ENCODE measurements around the gene SPDYE17.
A peak's percentile ranks its signal among the peaks of the same experiment; 100 is the strongest.
"Not testable (repeated sequence)": the region's sequence is repeated elsewhere in the genome, so short reads cannot be mapped to it uniquely, and the experiment has no call there.

SPDYE17 gene

DNA sequence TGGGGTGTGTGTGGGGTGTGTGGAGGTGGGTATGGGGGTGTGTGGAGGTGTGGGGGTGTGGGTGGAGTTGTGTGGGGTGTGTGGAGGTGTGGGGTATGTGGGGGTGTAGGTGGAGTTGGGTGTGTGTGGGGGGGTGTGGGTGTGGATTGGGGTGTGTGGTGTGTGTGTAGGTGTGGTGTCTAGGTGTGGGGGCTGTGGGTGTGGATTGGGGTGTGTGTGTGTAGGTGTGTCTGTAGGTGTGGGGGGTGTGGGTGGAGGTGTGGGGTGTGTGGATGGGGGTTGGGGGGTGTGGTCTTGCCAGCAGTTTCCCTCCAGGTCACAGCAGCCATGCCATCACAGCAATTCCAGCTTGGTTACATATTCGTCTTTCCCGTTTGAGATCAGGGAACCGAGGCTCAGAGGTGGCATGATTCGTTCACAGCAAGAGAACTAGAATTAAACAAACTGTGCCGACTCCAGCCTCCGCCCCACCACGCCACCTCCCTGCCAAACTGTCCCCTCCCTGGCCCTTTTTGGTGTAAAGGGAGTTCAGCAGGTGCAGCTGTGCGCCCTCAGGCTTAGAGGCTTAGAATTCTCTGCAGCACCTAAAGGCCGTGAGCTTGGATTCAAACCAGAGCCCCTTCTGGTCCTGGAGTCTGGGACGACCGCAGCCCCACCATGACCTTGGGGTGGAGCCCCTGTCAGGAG is 33.3 kb downstream of the SPDYE17 start:
- POLR2A ChIA-PET; H3K9me3 ChIP-seq (ENCODE audit: control insufficient read depth, insufficient read depth, low read depth, low read length): not testable (repeated sequence)

DNA sequence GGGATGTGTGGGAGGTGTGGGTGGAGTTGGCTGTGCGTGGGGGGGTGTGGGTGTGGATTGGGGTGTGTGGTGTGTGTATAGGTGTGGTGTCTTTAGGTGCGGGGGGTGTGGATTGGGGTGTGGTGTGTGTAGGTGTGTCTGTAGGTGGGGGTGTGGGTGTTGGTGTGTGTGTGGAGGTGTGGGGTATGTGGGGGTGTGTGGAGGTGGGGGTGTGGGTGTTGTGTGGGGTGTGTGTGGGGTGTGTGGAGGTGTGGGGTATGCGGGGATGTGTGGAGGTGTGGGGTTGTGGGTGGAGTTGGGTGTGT is 33.9 kb downstream of the SPDYE17 start:
- Histone ChIP-seq H3K36me3 (ENCODE audit: control insufficient read depth in 2 of 2, insufficient read depth in 1 of 2, low read length in 2 of 2) (no peaks in the 10 kb centered on the region; a peak in 1 of 3 replicates), H3K4me3 (ENCODE audit: low read depth, low read length) (no peak overlapping the region), H3K9me3 (ENCODE audit: control insufficient read depth, insufficient read depth, low read depth, low read length) (no peaks in the 10 kb centered on the region), H3K4me1 (ENCODE audit: control insufficient read depth, insufficient read depth, low read length) (no peaks in the 10 kb centered on the region), H3K27ac (ENCODE audit: extremely low read depth, low read depth, low read length) (no peak overlapping the region)
- POLR2A ChIA-PET, result no interaction called here
- CTCF ChIA-PET, result no interaction called here
- TF ChIP-seq ZNF26 (tag by site-specific recombination; IDR thresholded peaks at IDR 0.05) (no peak), ZNF600 (tag by site-specific recombination; IDR thresholded peaks at IDR 0.05) (no peak), ZNF433 (tag by site-specific recombination; IDR thresholded peaks at IDR 0.05; ENCODE audit: low read depth) (no peak), ZNF112 (tag by site-specific recombination; IDR thresholded peaks at IDR 0.05) (no peak), GLI2 (tag by site-specific recombination; IDR thresholded peaks at IDR 0.05; ENCODE audit: borderline replicate concordance, low read depth) (no peak), KLF1 (tag by site-specific recombination; IDR thresholded peaks at IDR 0.05) (peak; percentile 64), ZFHX2 (tag by site-specific recombination; conservative IDR thresholded peaks at IDR 0.05) (no peak), KLF8 (tag by site-specific recombination; IDR thresholded peaks at IDR 0.05) (peak; percentile 8; the same call in 1 of the 2 replicates), ZBTB7A (tag by site-specific recombination; IDR thresholded peaks at IDR 0.05; ENCODE audit: low read depth) (no peak), ZNF449 (tag by site-specific recombination; IDR thresholded peaks at IDR 0.05) (no peak)

More for the DNA sequence above, 33.3 kb downstream of the SPDYE17 start:
- TF ChIP-seq KLF8 (tag by site-specific recombination; IDR thresholded peaks at IDR 0.05) (0 out of 2 replicates have a peak, but pooled peaks have one; percentile 59), KLF1 (tag by site-specific recombination; IDR thresholded peaks at IDR 0.05) (peak; percentile 55; the same call in 1 of the 2 replicates)
- H3K4me3 ChIP-seq (ENCODE audit: low read depth, low read length); H3K36me3 ChIP-seq (ENCODE audit: control insufficient read depth in 2 of 2, insufficient read depth in 1 of 2, low read length in 2 of 2); CTCF ChIA-PET; H3K27ac ChIP-seq (ENCODE audit: extremely low read depth, low read depth, low read length); H3K4me1 ChIP-seq (ENCODE audit: control insufficient read depth, insufficient read depth, low read length): not testable (repeated sequence)

DNA sequence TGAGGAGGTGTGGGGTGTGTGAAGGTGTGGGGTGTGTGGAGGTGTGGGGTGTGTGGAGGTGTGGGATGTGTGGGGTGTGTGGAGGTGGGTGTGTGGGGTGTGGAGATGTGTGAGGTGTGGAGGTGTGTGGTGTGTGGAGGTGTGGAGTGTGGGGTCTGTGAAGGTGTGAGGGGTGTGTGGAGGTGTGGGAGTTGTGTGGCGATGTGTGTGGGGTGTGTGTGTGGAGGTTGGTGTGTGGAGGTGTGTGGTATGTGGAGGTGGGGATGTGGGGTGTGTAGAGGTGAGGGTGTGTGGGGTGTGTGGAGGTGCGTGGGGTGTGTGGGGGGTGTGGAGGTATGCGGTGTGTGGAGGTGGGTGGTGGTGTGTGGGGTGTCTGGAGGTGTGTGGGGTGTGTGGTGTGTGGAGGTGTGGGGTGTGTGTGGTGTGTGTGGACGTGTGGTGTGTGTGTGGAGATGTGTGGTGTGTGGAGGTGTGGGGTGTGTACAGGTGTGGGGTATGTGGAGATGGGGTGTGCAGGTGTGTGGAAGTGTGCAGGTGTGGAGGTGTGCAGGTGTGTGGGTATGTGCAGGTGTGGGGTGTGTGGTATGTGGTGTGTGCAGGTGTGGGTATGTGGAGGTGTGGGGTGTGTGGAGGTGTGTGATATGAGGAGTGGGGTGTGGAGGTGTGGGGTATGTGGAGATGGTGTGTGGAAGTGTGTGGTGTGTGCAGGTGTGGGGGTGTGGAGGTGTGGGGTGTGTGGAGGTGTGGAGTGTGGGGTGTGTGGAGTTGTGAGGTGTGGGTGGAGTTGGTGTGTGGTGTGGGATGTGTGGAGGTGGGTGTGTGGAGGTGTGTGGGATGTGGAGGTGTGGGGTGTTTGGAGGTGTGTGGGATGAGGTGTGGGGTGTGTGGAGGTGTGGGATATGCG is 34.5 kb downstream of the SPDYE17 start:
- ChIA-PET CTCF (no interaction called here), POLR2A (no interaction called here)
- no peaks in the 10 kb centered on the region for H3K9me3 ChIP-seq (ENCODE audit: control insufficient read depth, insufficient read depth, low read depth, low read length)
- no peak overlapping the region for H3K27ac ChIP-seq (ENCODE audit: extremely low read depth, low read depth, low read length)
- no peaks in the 10 kb centered on the region; a peak in 1 of 3 replicates for H3K36me3 ChIP-seq (ENCODE audit: control insufficient read depth in 2 of 2, insufficient read depth in 1 of 2, low read length in 2 of 2)
- H3K4me1 ChIP-seq (ENCODE audit: control insufficient read depth, insufficient read depth, low read length), result no peaks in the 10 kb centered on the region
- no peak overlapping the region for H3K4me3 ChIP-seq (ENCODE audit: low read depth, low read length)
- peak; percentile 88 for TF ChIP-seq ZFHX2 (tag by site-specific recombination; conservative IDR thresholded peaks at IDR 0.05)
- no peak for TF ChIP-seq ZNF239 (tag by site-specific recombination; IDR thresholded peaks at IDR 0.05)
- no peak for TF ChIP-seq ZNF211 (tag by site-specific recombination; IDR thresholded peaks at IDR 0.05; ENCODE audit: low read depth)
- TF ChIP-seq ZNF266 (tag by site-specific recombination; IDR thresholded peaks at IDR 0.05; ENCODE audit: low read depth), result no peak
- TF ChIP-seq KLF8 (tag by site-specific recombination; IDR thresholded peaks at IDR 0.05), result peak; percentile 15; the same call in 1 of the 2 replicates
- no peak for TF ChIP-seq KLF7 (tag by site-specific recombination; IDR thresholded peaks at IDR 0.05; ENCODE audit: borderline replicate concordance)
- TF ChIP-seq ZEB2 (tag by site-specific recombination; IDR thresholded peaks at IDR 0.05), result peak; percentile 92
- no peak for TF ChIP-seq ZSCAN30 (tag by site-specific recombination; IDR thresholded peaks at IDR 0.05)
- peak; percentile 70; the same call in 1 of the 2 replicates for TF ChIP-seq ZBTB10 (tag by site-specific recombination; IDR thresholded peaks at IDR 0.05)
- no peak for TF ChIP-seq ZNF843 (tag by site-specific recombination; IDR thresholded peaks at IDR 0.05)
- TF ChIP-seq ZNF639 (tag by site-specific recombination; IDR thresholded peaks at IDR 0.05), result no peak
- TF ChIP-seq KLF1 (tag by site-specific recombination; IDR thresholded peaks at IDR 0.05), result peak; percentile 34
- peak; percentile 69; the same call in 1 of the 2 replicates for TF ChIP-seq EGR2 (tag by site-specific recombination; IDR thresholded peaks at IDR 0.05; ENCODE audit: low read depth)
- TF ChIP-seq ZNF157 (tag by site-specific recombination; IDR thresholded peaks at IDR 0.05), result no peak
- no peak for TF ChIP-seq SCRT1 (tag by site-specific recombination; IDR thresholded peaks at IDR 0.05; ENCODE audit: borderline replicate concordance)
